ENCODE data around the gene PMAIP1. TPM values are rescaled to one million over a fixed set of nuclear protein-coding genes. Genes with fewer than 3 reads are reported as not detected.

The PMAIP1 gene
- total RNA-seq, 2 experiments from 2014 or later: 22.9 to 23.3 TPM

DNA sequence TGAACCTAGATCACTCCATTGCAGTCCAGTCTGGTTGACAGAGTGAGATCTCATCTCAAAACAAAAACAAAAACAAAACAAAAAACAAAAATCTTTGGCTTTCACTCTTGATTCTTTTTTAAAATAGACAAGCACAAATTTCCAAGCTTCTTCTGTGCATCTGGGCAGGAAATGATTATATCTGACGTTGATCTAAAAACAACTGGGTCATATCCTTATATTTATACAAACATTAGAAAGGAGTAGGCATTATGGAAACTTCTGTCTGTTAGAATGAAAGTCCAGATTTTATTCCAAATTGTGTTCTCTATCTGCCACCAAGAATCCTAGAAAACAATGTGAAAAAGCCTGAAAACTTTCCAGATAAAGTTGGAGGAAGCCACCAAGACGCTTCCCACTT, 26.2 kb upstream of the PMAIP1 start:
- CTCF ChIA-PET (ENCODE audit: unreplicated experiment): no interaction called here
- no peaks in the 10 kb centered on the region for H3K9me2 ChIP-seq (ENCODE audit: insufficient read depth, low read length)
- no peaks in the 10 kb centered on the region for H3K9me3 ChIP-seq (ENCODE audit: low read length)
- DNase-seq (ENCODE audit: low spot score): no peak
- H3K27ac ChIP-seq (ENCODE audit: low read depth, low read length, poor library complexity, severe bottlenecking): no peak overlapping the region
- no peak overlapping the region for H3K4me3 ChIP-seq (ENCODE audit: low read depth, low read length, poor library complexity, severe bottlenecking)
- intact Hi-C loops (cut with micrococcal nuclease; ENCODE audit: unreplicated experiment): no loop called here
- H3K79me2 ChIP-seq (ENCODE audit: insufficient read depth, low read depth, low read length): no peaks in the 10 kb centered on the region
- H2AFZ ChIP-seq (ENCODE audit: low read length): peak overlapping the region; percentile 60; the same call in 1 of the 2 replicates
- no TSS peak for BruUV-seq (replicated peaks)
- no peak for TF ChIP-seq EZH2phosphoT487 (IDR thresholded peaks at IDR 0.05; ENCODE audit: borderline replicate concordance, low read depth, low read length)
- TF ChIP-seq, protein P1, sequence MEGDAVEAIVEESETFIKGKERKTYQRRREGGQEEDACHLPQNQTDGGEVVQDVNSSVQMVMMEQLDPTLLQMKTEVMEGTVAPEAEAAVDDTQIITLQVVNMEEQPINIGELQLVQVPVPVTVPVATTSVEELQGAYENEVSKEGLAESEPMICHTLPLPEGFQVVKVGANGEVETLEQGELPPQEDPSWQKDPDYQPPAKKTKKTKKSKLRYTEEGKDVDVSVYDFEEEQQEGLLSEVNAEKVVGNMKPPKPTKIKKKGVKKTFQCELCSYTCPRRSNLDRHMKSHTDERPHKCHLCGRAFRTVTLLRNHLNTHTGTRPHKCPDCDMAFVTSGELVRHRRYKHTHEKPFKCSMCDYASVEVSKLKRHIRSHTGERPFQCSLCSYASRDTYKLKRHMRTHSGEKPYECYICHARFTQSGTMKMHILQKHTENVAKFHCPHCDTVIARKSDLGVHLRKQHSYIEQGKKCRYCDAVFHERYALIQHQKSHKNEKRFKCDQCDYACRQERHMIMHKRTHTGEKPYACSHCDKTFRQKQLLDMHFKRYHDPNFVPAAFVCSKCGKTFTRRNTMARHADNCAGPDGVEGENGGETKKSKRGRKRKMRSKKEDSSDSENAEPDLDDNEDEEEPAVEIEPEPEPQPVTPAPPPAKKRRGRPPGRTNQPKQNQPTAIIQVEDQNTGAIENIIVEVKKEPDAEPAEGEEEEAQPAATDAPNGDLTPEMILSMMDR (conservative IDR thresholded peaks at IDR 0.05; ENCODE audit: low read length): no peak
- POLR2A ChIA-PET: interaction anchor here (0.9 kb wide), 1 partner anchor 11 kb away, joined by 3 read pairs; no protein-coding TSS in a partner anchor
- peaks cover 39% of the 10 kb centered on the region for H3K4me1 ChIP-seq (ENCODE audit: insufficient read depth, low read length, poor library complexity, severe bottlenecking)
- H3K36me3 ChIP-seq (ENCODE audit: insufficient read depth, low read length): no peaks in the 10 kb centered on the region
- no peaks in the 10 kb centered on the region for H4K20me1 ChIP-seq (ENCODE audit: insufficient read depth, low read length)
- peak overlapping the region; percentile 33 for H3K4me2 ChIP-seq (ENCODE audit: low read length)

DNA sequence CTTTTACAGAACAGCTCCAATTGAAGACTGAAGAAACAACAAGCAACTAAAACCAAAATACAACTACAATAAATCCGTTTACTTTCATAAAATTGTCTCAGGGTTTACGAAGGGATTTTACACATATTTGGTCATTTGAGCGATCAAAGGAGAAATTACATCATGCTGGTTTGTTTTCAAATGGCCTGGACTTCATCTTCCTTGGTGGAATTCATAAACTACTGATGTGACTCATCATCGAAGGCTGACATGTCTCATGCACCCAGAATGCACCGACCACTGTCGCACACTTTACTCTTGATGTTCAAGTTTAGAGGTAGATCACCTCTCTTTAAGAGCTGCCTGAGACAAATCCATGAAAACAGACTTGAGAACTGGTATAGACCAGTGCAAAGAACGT, 25.6 kb upstream of the PMAIP1 start:
- CTCF ChIA-PET (ENCODE audit: unreplicated experiment): no interaction called here
- intact Hi-C loops (cut with micrococcal nuclease; ENCODE audit: unreplicated experiment): no loop called here
- no peak overlapping the region for H3K4me3 ChIP-seq (ENCODE audit: low read depth, low read length, poor library complexity, severe bottlenecking)
- H3K36me3 ChIP-seq (ENCODE audit: insufficient read depth, low read length): no peaks in the 10 kb centered on the region
- no peaks in the 10 kb centered on the region for H3K79me2 ChIP-seq (ENCODE audit: insufficient read depth, low read depth, low read length)
- no peak overlapping the region for H3K27ac ChIP-seq (ENCODE audit: low read depth, low read length, poor library complexity, severe bottlenecking)
- DNase-seq (ENCODE audit: low spot score): no peak
- no peaks in the 10 kb centered on the region for H4K20me1 ChIP-seq (ENCODE audit: insufficient read depth, low read length)
- no peaks in the 10 kb centered on the region for H3K9me3 ChIP-seq (ENCODE audit: low read length)
- peaks cover 39% of the 10 kb centered on the region for H3K4me1 ChIP-seq (ENCODE audit: insufficient read depth, low read length, poor library complexity, severe bottlenecking)
- no peaks in the 10 kb centered on the region for H3K9me2 ChIP-seq (ENCODE audit: insufficient read depth, low read length)
- BruUV-seq (replicated peaks): no TSS peak
- TF ChIP-seq, protein P1 (conservative IDR thresholded peaks at IDR 0.05; ENCODE audit: low read length): no peak
- no peak for TF ChIP-seq EZH2phosphoT487 (IDR thresholded peaks at IDR 0.05; ENCODE audit: borderline replicate concordance, low read depth, low read length)
- H2AFZ ChIP-seq (ENCODE audit: low read length): no peak overlapping the region
- 0 out of 2 replicates have a peak overlapping the region, but pooled peaks have one; percentile 33 for H3K4me2 ChIP-seq (ENCODE audit: low read length)
- POLR2A ChIA-PET: interaction anchor here (0.6 to 0.9 kb wide), 2 partner anchors 9 to 11 kb away, joined by 3 read pairs; no protein-coding TSS in a partner anchor

DNA sequence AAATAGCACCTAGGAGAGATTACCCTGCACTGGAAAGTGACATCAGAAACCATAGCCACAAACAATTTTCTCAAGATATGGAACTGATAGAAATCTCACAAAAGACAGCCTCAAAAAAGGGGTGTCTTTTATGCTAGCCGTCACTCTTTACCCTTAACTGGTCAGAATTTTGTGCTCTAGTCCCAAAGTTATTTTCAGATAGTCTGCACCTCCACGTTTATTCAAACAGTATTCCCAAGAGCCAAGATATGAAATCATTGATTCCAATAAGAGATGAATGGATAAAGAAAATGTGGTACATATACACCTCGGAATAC, 23.5 kb upstream of the PMAIP1 start:
- no peak for DNase-seq (ENCODE audit: low spot score)
- Histone ChIP-seq H3K27ac (ENCODE audit: low read depth, low read length, poor library complexity, severe bottlenecking) (no peak overlapping the region), H3K4me1 (ENCODE audit: insufficient read depth, low read length, poor library complexity, severe bottlenecking) (peaks cover 39% of the 10 kb centered on the region), H4K20me1 (ENCODE audit: insufficient read depth, low read length) (no peaks in the 10 kb centered on the region), H3K4me3 (ENCODE audit: low read depth, low read length, poor library complexity, severe bottlenecking) (no peak overlapping the region), H2AFZ (ENCODE audit: low read length) (no peak overlapping the region), H3K79me2 (ENCODE audit: insufficient read depth, low read depth, low read length) (no peaks in the 10 kb centered on the region), H3K36me3 (ENCODE audit: insufficient read depth, low read length) (no peaks in the 10 kb centered on the region), H3K9me3 (ENCODE audit: low read length) (no peaks in the 10 kb centered on the region), H3K4me2 (ENCODE audit: low read length) (peak overlapping the region; percentile 32), H3K9me2 (ENCODE audit: insufficient read depth, low read length) (no peaks in the 10 kb centered on the region)
- intact Hi-C loops (cut with micrococcal nuclease; ENCODE audit: unreplicated experiment): no loop called here
- no peak for TF ChIP-seq EZH2phosphoT487 (IDR thresholded peaks at IDR 0.05; ENCODE audit: borderline replicate concordance, low read depth, low read length)
- ChIA-PET CTCF (ENCODE audit: unreplicated experiment) (no interaction called here), POLR2A (no interaction called here)
- BruUV-seq (replicated peaks): no TSS peak
